ENCODE results near the gene ATF7IP2.
A peak's percentile ranks its signal among the peaks of the same experiment; 100 is the strongest.
"Not testable (repeated sequence)": the region's sequence is repeated elsewhere in the genome, so short reads cannot be mapped to it uniquely, and the experiment has no call there.

ATF7IP2 gene

GRCh38 chr16:10356870-10357842 lies 28.7 kb upstream of the ATF7IP2 start:
- FAIRE-seq (no peak), DNase-seq (ENCODE audit: insufficient read length) (no peak)
- TF ChIP-seq POLR2A (IDR thresholded peaks at IDR 0.05; ENCODE audit: low read depth, low read length): no peak
- no peak for TF ChIP-seq TAF1 (IDR thresholded peaks at IDR 0.05; ENCODE audit: borderline replicate concordance, low read depth, low read length)
- no peak for TF ChIP-seq POLR2AphosphoS5 (IDR thresholded peaks at IDR 0.05; ENCODE audit: low read depth, low read length)

GRCh38 chr16:10361747-10362076 lies 24.1 kb upstream of the ATF7IP2 start:
- FAIRE-seq; DNase-seq (ENCODE audit: insufficient read length): not testable (repeated sequence)

GRCh38 chr16:10362077-10362863 lies 23.6 kb upstream of the ATF7IP2 start:
- DNase-seq (ENCODE audit: insufficient read length) (no peak), FAIRE-seq (no peak)
- TF ChIP-seq POLR2A (IDR thresholded peaks at IDR 0.05; ENCODE audit: low read depth, low read length): no peak
- TF ChIP-seq POLR2AphosphoS5 (IDR thresholded peaks at IDR 0.05; ENCODE audit: low read depth, low read length): no peak
- no peak for TF ChIP-seq TAF1 (IDR thresholded peaks at IDR 0.05; ENCODE audit: borderline replicate concordance, low read depth, low read length)

GRCh38 chr16:10362864-10363197 lies 23.0 kb upstream of the ATF7IP2 start:
- DNase-seq (ENCODE audit: insufficient read length); FAIRE-seq: not testable (repeated sequence)

- not testable (repeated sequence) for DNase-seq (ENCODE audit: insufficient read length); FAIRE-seq
Measured at GRCh38 chr16:10366619-10367018, 19.2 kb upstream of the ATF7IP2 start.

GRCh38 chr16:10367616-10368188 lies 18.2 kb upstream of the ATF7IP2 start:
- TF ChIP-seq POLR2A (IDR thresholded peaks at IDR 0.05; ENCODE audit: low read depth, low read length): no peak
- TF ChIP-seq POLR2AphosphoS5 (IDR thresholded peaks at IDR 0.05; ENCODE audit: low read depth, low read length): no peak
- TF ChIP-seq TAF1 (IDR thresholded peaks at IDR 0.05; ENCODE audit: borderline replicate concordance, low read depth, low read length): no peak
- no peak for FAIRE-seq
- no peak for DNase-seq (ENCODE audit: insufficient read length)

- FAIRE-seq (peak; percentile 36), DNase-seq (ENCODE audit: insufficient read length) (no peak)
- TF ChIP-seq TAF1 (IDR thresholded peaks at IDR 0.05; ENCODE audit: borderline replicate concordance, low read depth, low read length): no peak
- no peak for TF ChIP-seq POLR2A (IDR thresholded peaks at IDR 0.05; ENCODE audit: low read depth, low read length)
- TF ChIP-seq POLR2AphosphoS5 (IDR thresholded peaks at IDR 0.05; ENCODE audit: low read depth, low read length): no peak
Measured at GRCh38 chr16:10368969-10369551, 16.8 kb upstream of the ATF7IP2 start.

- DNase-seq (ENCODE audit: insufficient read length) (no peak), FAIRE-seq (no peak)
- TF ChIP-seq TAF1 (IDR thresholded peaks at IDR 0.05; ENCODE audit: borderline replicate concordance, low read depth, low read length): no peak
- no peak for TF ChIP-seq POLR2AphosphoS5 (IDR thresholded peaks at IDR 0.05; ENCODE audit: low read depth, low read length)
- no peak for TF ChIP-seq POLR2A (IDR thresholded peaks at IDR 0.05; ENCODE audit: low read depth, low read length)
Measured at GRCh38 chr16:10370096-10370726, 15.7 kb upstream of the ATF7IP2 start.

GRCh38 chr16:10371592-10371991 lies 14.3 kb upstream of the ATF7IP2 start:
- TF ChIP-seq POLR2AphosphoS5 (IDR thresholded peaks at IDR 0.05; ENCODE audit: low read depth, low read length) (no peak), TAF1 (IDR thresholded peaks at IDR 0.05; ENCODE audit: borderline replicate concordance, low read depth, low read length) (no peak), POLR2A (IDR thresholded peaks at IDR 0.05; ENCODE audit: low read depth, low read length) (no peak)
- no peak for DNase-seq (ENCODE audit: insufficient read length)
- no peak for FAIRE-seq

GRCh38 chr16:10373556-10373955 lies 12.3 kb upstream of the ATF7IP2 start:
- DNase-seq (ENCODE audit: insufficient read length) (no peak), FAIRE-seq (no peak)
- TF ChIP-seq TAF1 (IDR thresholded peaks at IDR 0.05; ENCODE audit: borderline replicate concordance, low read depth, low read length): no peak
- TF ChIP-seq POLR2AphosphoS5 (IDR thresholded peaks at IDR 0.05; ENCODE audit: low read depth, low read length): no peak
- TF ChIP-seq POLR2A (IDR thresholded peaks at IDR 0.05; ENCODE audit: low read depth, low read length): no peak

GRCh38 chr16:10376229-10376628 lies 9.6 kb upstream of the ATF7IP2 start:
- DNase-seq (ENCODE audit: insufficient read length): no peak
- FAIRE-seq: no peak
- TF ChIP-seq POLR2AphosphoS5 (IDR thresholded peaks at IDR 0.05; ENCODE audit: low read depth, low read length): no peak
- TF ChIP-seq POLR2A (IDR thresholded peaks at IDR 0.05; ENCODE audit: low read depth, low read length): no peak
- no peak for TF ChIP-seq TAF1 (IDR thresholded peaks at IDR 0.05; ENCODE audit: borderline replicate concordance, low read depth, low read length)

All from GM12892 (cell line).